ENCODE results near the gene ZNF567. TPM values are rescaled to one million over a fixed set of nuclear protein-coding genes. Genes with fewer than 3 reads are reported as not detected.

The ZNF567 gene
- total RNA-seq, 1 donor from 2014 or later: 15.0 TPM

- Mint-ChIP-seq H3K27ac (peak overlapping the region; percentile 89), H3K4me3 (peak overlapping the region; percentile 98), H3K36me3 (ENCODE audit: low read depth) (peaks cover 54% of the 10 kb centered on the region), H3K27me3 (no peaks in the 10 kb centered on the region), H3K4me1 (peaks cover 34% of the 10 kb centered on the region), H3K9me3 (peaks cover 3% of the 10 kb centered on the region)
- DNase-seq (no peak), ATAC-seq (ENCODE audit: low read depth) (no peak)
- TF ChIP-seq, protein P1, sequence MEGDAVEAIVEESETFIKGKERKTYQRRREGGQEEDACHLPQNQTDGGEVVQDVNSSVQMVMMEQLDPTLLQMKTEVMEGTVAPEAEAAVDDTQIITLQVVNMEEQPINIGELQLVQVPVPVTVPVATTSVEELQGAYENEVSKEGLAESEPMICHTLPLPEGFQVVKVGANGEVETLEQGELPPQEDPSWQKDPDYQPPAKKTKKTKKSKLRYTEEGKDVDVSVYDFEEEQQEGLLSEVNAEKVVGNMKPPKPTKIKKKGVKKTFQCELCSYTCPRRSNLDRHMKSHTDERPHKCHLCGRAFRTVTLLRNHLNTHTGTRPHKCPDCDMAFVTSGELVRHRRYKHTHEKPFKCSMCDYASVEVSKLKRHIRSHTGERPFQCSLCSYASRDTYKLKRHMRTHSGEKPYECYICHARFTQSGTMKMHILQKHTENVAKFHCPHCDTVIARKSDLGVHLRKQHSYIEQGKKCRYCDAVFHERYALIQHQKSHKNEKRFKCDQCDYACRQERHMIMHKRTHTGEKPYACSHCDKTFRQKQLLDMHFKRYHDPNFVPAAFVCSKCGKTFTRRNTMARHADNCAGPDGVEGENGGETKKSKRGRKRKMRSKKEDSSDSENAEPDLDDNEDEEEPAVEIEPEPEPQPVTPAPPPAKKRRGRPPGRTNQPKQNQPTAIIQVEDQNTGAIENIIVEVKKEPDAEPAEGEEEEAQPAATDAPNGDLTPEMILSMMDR (IDR thresholded peaks at IDR 0.05): no peak
- ChIA-PET POLR2A (interaction anchor here (0.6 to 1.9 kb wide), 7 partner anchors 81 to 1402 kb away, joined by 3 to 7 read pairs (median 4); partner anchors contain the start of genes ZNF345, ZNF382, ZNF529 and ZNF566), CTCF (no interaction called here)
- intact Hi-C loops (cut with micrococcal nuclease): loop anchor here (1.0 to 10.0 kb wide), 13 partner anchors 20 to 780 kb away; partner anchors contain the start of genes ZNF260, ZNF345, ZNF382 and ZNF383
These were observed 823 bp upstream of the ZNF567 start for GRCh38 chr19:36686365-36687213.

DNA sequence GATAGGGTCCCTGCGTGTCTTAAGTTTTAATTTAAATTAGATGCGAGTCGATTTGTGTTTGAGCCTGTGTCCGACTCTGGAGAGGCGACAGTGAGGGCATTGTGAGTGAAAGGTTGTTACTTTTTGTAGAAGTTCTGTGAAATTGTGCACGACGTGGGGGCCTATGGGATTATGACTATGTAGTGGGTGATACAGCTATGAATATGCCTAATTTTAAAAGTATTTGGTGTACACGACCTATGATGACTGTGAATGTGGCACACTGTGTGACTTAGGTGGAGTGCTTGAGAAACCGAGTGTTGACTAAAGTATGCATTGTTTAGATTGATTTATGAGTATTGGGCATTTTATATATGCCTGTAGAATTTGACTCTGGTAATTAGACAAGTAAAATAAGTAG is 646 bp downstream of the ZNF567 start:
- Mint-ChIP-seq H3K4me3 (peak overlapping the region; percentile 98), H3K36me3 (ENCODE audit: low read depth) (peaks cover 61% of the 10 kb centered on the region), H3K27me3 (no peaks in the 10 kb centered on the region), H3K4me1 (peaks cover 34% of the 10 kb centered on the region), H3K27ac (peak overlapping the region; percentile 89), H3K9me3 (peaks cover 8% of the 10 kb centered on the region)
- POLR2A ChIA-PET: interaction anchor here (0.6 to 1.2 kb wide), 4 partner anchors 83 to 480 kb away, joined by 3 to 7 read pairs (median 4); partner anchors contain the start of genes ZNF382 and ZNF850
- intact Hi-C loops (cut with micrococcal nuclease): loop anchor here (5.0 to 10.0 kb wide), 2 partner anchors 164 to 527 kb away; partner anchors contain the start of genes ZNF345, ZNF383 and ZNF585B
- ATAC-seq (ENCODE audit: low read depth) (no peak), DNase-seq (no peak)
- CTCF ChIA-PET: no interaction called here
- TF ChIP-seq, protein P1 (IDR thresholded peaks at IDR 0.05): no peak

GRCh38 chr19:36707134-36707533 is 19.7 kb downstream of the ZNF567 start:
- Mint-ChIP-seq H3K27me3 (no peaks in the 10 kb centered on the region), H3K27ac (no peak overlapping the region), H3K36me3 (ENCODE audit: low read depth) (peaks cover 86% of the 10 kb centered on the region), H3K4me3 (no peak overlapping the region), H3K4me1 (no peaks in the 10 kb centered on the region), H3K9me3 (peaks cover 38% of the 10 kb centered on the region)
- POLR2A ChIA-PET: no interaction called here
- DNase-seq: no peak
- TF ChIP-seq, protein P1 (IDR thresholded peaks at IDR 0.05): no peak
- intact Hi-C loops (cut with micrococcal nuclease): no loop called here
- CTCF ChIA-PET: no interaction called here
- ATAC-seq (ENCODE audit: low read depth): no peak

GRCh38 chr19:36709423-36709822 is 22.0 kb downstream of the ZNF567 start:
- CTCF ChIA-PET: no interaction called here
- intact Hi-C loops (cut with micrococcal nuclease): no loop called here
- H3K4me3 Mint-ChIP-seq: no peak overlapping the region
- POLR2A ChIA-PET: interaction anchor here (0.7 kb wide), 1 partner anchor 885 kb away, joined by 5 read pairs; the partner anchor contains the start of gene ZNF571
- ATAC-seq (ENCODE audit: low read depth) (no peak), DNase-seq (no peak)
- H3K9me3 Mint-ChIP-seq: peaks cover 43% of the 10 kb centered on the region
- TF ChIP-seq, protein P1 (IDR thresholded peaks at IDR 0.05): no peak
- H3K36me3 Mint-ChIP-seq (ENCODE audit: low read depth): peaks cover 94% of the 10 kb centered on the region
- H3K27ac Mint-ChIP-seq: no peak overlapping the region
- H3K4me1 Mint-ChIP-seq: no peaks in the 10 kb centered on the region
- no peaks in the 10 kb centered on the region for H3K27me3 Mint-ChIP-seq

Data from activated B cell treated with CpG ODN at 0.5 μM for 24 hours (primary cell).